ENCODE results near the gene ZFP36L2.
"Not testable (repeated sequence)": the region's sequence is repeated elsewhere in the genome, so short reads cannot be mapped to it uniquely, and the experiment has no call there.

ZFP36L2 gene

GRCh38 chr2:43207553-43208300 lies 18.7 kb downstream of the ZFP36L2 start:
- no peak for ATAC-seq
- DNase-seq: no peak

- DNase-seq (no peak), ATAC-seq (no peak)
Measured at GRCh38 chr2:43206602-43207001, 19.8 kb downstream of the ZFP36L2 start.

GRCh38 chr2:43203373-43203772 lies 23.0 kb downstream of the ZFP36L2 start:
- no peak for DNase-seq
- ATAC-seq: no peak

GRCh38 chr2:43202289-43202688 lies 24.1 kb downstream of the ZFP36L2 start:
- DNase-seq: no peak
- no peak for ATAC-seq

- no peak for ATAC-seq
- DNase-seq: no peak
Measured at GRCh38 chr2:43201497-43201896, 24.9 kb downstream of the ZFP36L2 start.

GRCh38 chr2:43201016-43201415 lies 25.4 kb downstream of the ZFP36L2 start:
- no peak for DNase-seq
- no peak for ATAC-seq

GRCh38 chr2:43199492-43200488 lies 26.6 kb downstream of the ZFP36L2 start:
- no peak for ATAC-seq
- no peak for DNase-seq

GRCh38 chr2:43198263-43198662 lies 28.1 kb downstream of the ZFP36L2 start:
- ATAC-seq (no peak), DNase-seq (no peak)

- no peak for ATAC-seq
- DNase-seq: no peak
Measured at GRCh38 chr2:43197588-43197896, 28.9 kb downstream of the ZFP36L2 start.

- no peak for DNase-seq
- ATAC-seq: no peak
Measured at GRCh38 chr2:43196768-43197587, 29.4 kb downstream of the ZFP36L2 start.

GRCh38 chr2:43194121-43194869 lies 32.1 kb downstream of the ZFP36L2 start:
- ATAC-seq: no peak
- DNase-seq: no peak

- DNase-seq: no peak
- no peak for ATAC-seq
Measured at GRCh38 chr2:43193652-43194120, 32.7 kb downstream of the ZFP36L2 start.

- ATAC-seq: no peak
- no peak for DNase-seq
Measured at GRCh38 chr2:43192744-43193651, 33.4 kb downstream of the ZFP36L2 start.

GRCh38 chr2:43191947-43192516 lies 34.4 kb downstream of the ZFP36L2 start:
- no peak for DNase-seq
- ATAC-seq: no peak

GRCh38 chr2:43190311-43191052 lies 35.9 kb downstream of the ZFP36L2 start:
- no peak for ATAC-seq
- no peak for DNase-seq

- not testable (repeated sequence) for ATAC-seq
Measured at GRCh38 chr2:43189861-43190260, 36.5 kb downstream of the ZFP36L2 start.

GRCh38 chr2:43188561-43189386 lies 37.6 kb downstream of the ZFP36L2 start:
- DNase-seq (no peak), ATAC-seq (no peak)

More at GRCh38 chr2:43189861-43190260, 36.5 kb downstream of the ZFP36L2 start:
- DNase-seq: not testable (repeated sequence)

GRCh38 chr2:43186679-43187374 lies 39.6 kb downstream of the ZFP36L2 start:
- DNase-seq (no peak), ATAC-seq (no peak)

Measured in stimulated activated naive CD8-positive, alpha-beta T cell treated with anti-CD3 and anti-CD28 coated beads, Interleukin-15, Interleukin-2, amounts not matched to agents 100 U/mL and 50 U/mL, for 24 hours (primary cell).